Measurements from ENCODE around the gene ARHGAP26. TPM values are rescaled to one million over a fixed set of nuclear protein-coding genes. Genes with fewer than 3 reads are reported as not detected.

ARHGAP26 gene
- total and polyA plus RNA-seq, 2 of the 4 experiments (the other 2 are of a cell fraction) = 0.54 to 0.56 TPM

DNA sequence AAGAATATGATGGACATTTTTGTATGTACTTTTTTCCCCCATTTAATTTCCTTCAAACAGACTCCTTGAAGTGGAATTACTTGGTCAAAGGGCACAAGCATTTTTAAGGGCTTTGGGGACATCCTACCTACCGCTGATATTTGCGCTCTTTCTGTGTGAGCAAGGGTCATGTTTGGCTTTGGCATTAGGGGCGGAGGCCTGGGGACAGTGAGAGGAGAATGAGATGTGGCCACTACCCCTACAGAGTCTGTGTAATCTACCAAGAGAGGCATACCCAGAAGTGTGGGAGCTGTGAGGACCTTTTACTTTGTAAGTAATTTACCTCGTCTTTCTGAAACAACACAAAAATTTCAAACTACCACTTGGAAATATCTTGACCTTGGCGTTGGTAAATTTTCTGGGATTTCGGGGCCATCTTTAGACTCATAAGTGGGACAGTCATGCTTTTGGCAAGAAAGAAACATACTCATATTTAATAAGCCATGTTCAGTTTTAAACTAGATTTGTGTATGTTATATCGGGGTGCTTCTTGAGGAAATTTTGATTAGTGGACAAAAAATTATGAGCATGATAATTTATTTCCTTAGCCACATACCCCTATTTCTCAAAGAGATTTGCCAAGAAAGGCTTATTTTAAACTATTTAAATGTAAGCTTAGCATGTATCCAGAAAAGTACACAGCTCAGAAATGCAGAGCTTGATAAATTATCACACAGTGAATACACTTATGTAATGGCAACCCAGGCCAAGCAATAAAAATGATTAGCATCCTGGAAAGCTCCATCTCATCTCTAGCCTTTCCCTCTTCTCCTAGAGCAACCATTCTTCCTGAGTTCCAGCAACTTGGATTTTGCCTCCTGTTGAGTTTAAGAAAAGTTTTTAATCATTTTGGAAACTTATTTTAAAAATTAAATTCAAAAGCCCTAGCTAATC, 63.6 kb downstream of the ARHGAP26 start:
- H3K4me1 ChIP-seq (ENCODE audit: control insufficient read depth, insufficient read depth, low read length) = peaks cover 12% of the 10 kb centered on the region
- CTCF ChIA-PET = no interaction called here
- dilution Hi-C loops (cut with HindIII; ENCODE audit: low sequenced_read_pairs, unreplicated experiment) (no loop called here), in situ Hi-C loops (cut with MboI; ENCODE audit: low sequenced_read_pairs) (no loop called here), intact Hi-C loops (cut with micrococcal nuclease) (no loop called here)
- no peak overlapping the region for H3K18ac ChIP-seq (ENCODE audit: low read depth, low read length)
- H3K56ac ChIP-seq (ENCODE audit: extremely low read depth, insufficient read depth, low read length) = no peak overlapping the region
- H3K36me3 ChIP-seq (ENCODE audit: control insufficient read depth, insufficient read depth, low read length) = no peaks in the 10 kb centered on the region
- H2BK15ac ChIP-seq (ENCODE audit: low read depth, low read length) = no peak overlapping the region
- no peak overlapping the region for H2AK9ac ChIP-seq (replicated peaks; ENCODE audit: low read depth, low read length, poor library complexity)
- no TSS peak for BruUV-seq (replicated peaks)
- H2BK120ac ChIP-seq (ENCODE audit: low read depth, low read length) = no peak overlapping the region
- H4K20me1 ChIP-seq (ENCODE audit: insufficient read depth, low read length) = no peaks in the 10 kb centered on the region
- no CpG with 5 or more reads among the region's 7 CpGs for WGBS, 2 experiments (ENCODE audit: extremely low coverage in 2 of 2, insufficient read length in 1 of 2)
- no peak overlapping the region for H3K4me3 ChIP-seq (ENCODE audit: insufficient read depth, low read depth, low read length)
- no peak overlapping the region for H3K9ac ChIP-seq (ENCODE audit: low read depth, low read length)
- peaks cover 8% of the 10 kb centered on the region for H3K27me3 ChIP-seq (ENCODE audit: control insufficient read depth, insufficient read depth, low read length)
- no peak overlapping the region for H2AK5ac ChIP-seq (ENCODE audit: low read depth, low read length)
- peaks cover 19% of the 10 kb centered on the region for H3K9me1 ChIP-seq (ENCODE audit: insufficient read depth, low read length)
- H4K8ac ChIP-seq (ENCODE audit: low read depth in 2 of 2, low read length in 2 of 2) = no peak overlapping the region
- H4K5ac ChIP-seq (ENCODE audit: low read depth, low read length) = no peak overlapping the region
- no peak overlapping the region for H3K4ac ChIP-seq (ENCODE audit: low read depth, low read length)
- no peak overlapping the region for H3K23ac ChIP-seq (ENCODE audit: low read depth, low read length)
- POLR2A ChIA-PET (ENCODE audit: unreplicated experiment) = no interaction called here
- no peak for DNase-seq
- H2BK5ac ChIP-seq (ENCODE audit: low read depth, low read length, poor library complexity, severe bottlenecking) = no peak overlapping the region
- H3K27ac ChIP-seq (ENCODE audit: insufficient read depth, low read length) = no peak overlapping the region
- no peak overlapping the region for H2AFZ ChIP-seq (replicated peaks; ENCODE audit: low read length, poor library complexity)
- H2BK20ac ChIP-seq (ENCODE audit: low read depth, low read length) = no peak overlapping the region
- H4K91ac ChIP-seq (ENCODE audit: insufficient read depth, low read depth, low read length) = no peak overlapping the region
- no peaks in the 10 kb centered on the region for H3K9me3 ChIP-seq (ENCODE audit: control insufficient read depth, insufficient read depth, low read length)
- no peak for TF ChIP-seq NFE2L2 (IDR thresholded peaks at IDR 0.05; ENCODE audit: low read depth, low read length)
- ATAC-seq (ENCODE audit: low read depth) = no peak
- H3K14ac ChIP-seq (replicated peaks; ENCODE audit: low read depth, low read length) = no peak overlapping the region
- no peak overlapping the region for H3K4me2 ChIP-seq (ENCODE audit: low read depth, low read length)
- H3K79me1 ChIP-seq (ENCODE audit: low read depth in 1 of 2, low read length in 2 of 2) = peaks cover 0 to 9% of the 10 kb centered on the region in 2 experiments; a peak in 1 of 4 replicates
